ENCODE measurements around the gene VWA8.

VWA8 gene

DNA sequence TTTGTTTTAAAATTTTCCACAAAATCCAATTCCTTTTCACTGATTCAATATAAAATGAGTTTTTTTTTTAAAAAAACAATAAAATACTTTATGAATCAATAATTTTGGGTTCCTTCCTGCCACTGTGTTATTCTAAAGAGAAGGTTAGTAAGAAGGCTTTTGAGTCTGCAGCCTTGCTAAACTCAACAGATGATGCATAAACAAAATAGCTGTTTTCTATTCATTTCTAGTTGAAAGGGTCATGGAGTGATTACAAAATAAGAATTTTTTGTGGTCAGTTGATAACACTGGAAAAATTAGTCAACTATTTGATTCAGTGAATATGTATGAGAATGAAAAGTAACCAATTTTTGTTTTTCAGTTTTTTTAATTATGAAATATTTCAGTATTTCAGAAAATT is 169.9 kb downstream of the VWA8 start:
- Histone ChIP-seq H3K27me3 (ENCODE audit: control insufficient read depth in 2 of 2, insufficient read depth in 2 of 2, low read length in 2 of 2) (no peaks in the 10 kb centered on the region), H3K9me3 (ENCODE audit: control insufficient read depth in 2 of 2, low read length in 2 of 2) (no peaks in the 10 kb centered on the region), H3K36me3 (ENCODE audit: control insufficient read depth in 2 of 2, insufficient read depth in 2 of 2, low read length in 2 of 2) (no peaks in the 10 kb centered on the region), H3K4me1 (ENCODE audit: control insufficient read depth in 2 of 2, insufficient read depth in 2 of 2, low read length in 2 of 2) (no peaks in the 10 kb centered on the region), H3K9ac (ENCODE audit: low read depth in 1 of 2, low read length in 2 of 2) (no peak overlapping the region), H3K4me3 (ENCODE audit: low read length in 2 of 2) (no peak overlapping the region), H3K27ac (ENCODE audit: low read depth in 2 of 2, low read length in 2 of 2) (no peak overlapping the region)

GRCh38 chr13:41788552-41788951 is 172.4 kb downstream of the VWA8 start:
- Histone ChIP-seq H3K27me3 (ENCODE audit: control insufficient read depth in 2 of 2, insufficient read depth in 2 of 2, low read length in 2 of 2) (no peaks in the 10 kb centered on the region), H3K9me3 (ENCODE audit: control insufficient read depth in 2 of 2, low read length in 2 of 2) (no peaks in the 10 kb centered on the region), H3K4me1 (ENCODE audit: control insufficient read depth in 2 of 2, insufficient read depth in 2 of 2, low read length in 2 of 2) (no peaks in the 10 kb centered on the region), H3K9ac (ENCODE audit: low read depth in 1 of 2, low read length in 2 of 2) (no peak overlapping the region), H3K27ac (ENCODE audit: low read depth in 2 of 2, low read length in 2 of 2) (no peak overlapping the region), H3K36me3 (ENCODE audit: control insufficient read depth in 2 of 2, insufficient read depth in 2 of 2, low read length in 2 of 2) (no peaks in the 10 kb centered on the region), H3K4me3 (ENCODE audit: low read length in 2 of 2) (no peak overlapping the region)

- H3K4me3 ChIP-seq (ENCODE audit: low read length in 2 of 2) = no peak overlapping the region
- H3K27me3 ChIP-seq (ENCODE audit: control insufficient read depth in 2 of 2, insufficient read depth in 2 of 2, low read length in 2 of 2) = no peaks in the 10 kb centered on the region
- H3K9me3 ChIP-seq (ENCODE audit: control insufficient read depth in 2 of 2, low read length in 2 of 2) = no peaks in the 10 kb centered on the region
- H3K9ac ChIP-seq (ENCODE audit: low read depth in 1 of 2, low read length in 2 of 2) = no peak overlapping the region
- no peak overlapping the region for H3K27ac ChIP-seq (ENCODE audit: low read depth in 2 of 2, low read length in 2 of 2)
- no peaks in the 10 kb centered on the region for H3K4me1 ChIP-seq (ENCODE audit: control insufficient read depth in 2 of 2, insufficient read depth in 2 of 2, low read length in 2 of 2)
- H3K36me3 ChIP-seq (ENCODE audit: control insufficient read depth in 2 of 2, insufficient read depth in 2 of 2, low read length in 2 of 2) = no peaks in the 10 kb centered on the region
Measured at GRCh38 chr13:41785402-41786172, 175.3 kb downstream of the VWA8 start.

DNA sequence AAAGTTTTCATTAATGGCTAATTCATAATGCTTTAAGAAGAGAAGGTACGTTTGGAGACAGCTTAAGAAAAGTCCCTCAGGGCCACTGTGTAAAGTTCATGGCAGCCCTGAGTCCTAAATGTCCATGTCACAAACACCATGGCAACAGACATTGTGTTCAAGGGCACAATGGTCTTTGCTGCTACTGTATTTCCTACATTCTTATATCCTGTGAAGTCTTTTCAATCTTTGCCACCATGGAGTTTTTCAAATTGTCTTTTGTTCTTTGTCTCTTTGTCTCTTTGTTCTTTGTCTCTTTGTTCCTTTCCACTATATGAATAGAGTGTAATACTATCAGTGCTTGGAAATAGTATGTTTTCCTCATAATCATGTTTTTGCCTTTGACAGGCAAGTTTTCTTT is 178.8 kb downstream of the VWA8 start:
- Histone ChIP-seq H3K27ac (ENCODE audit: low read depth in 2 of 2, low read length in 2 of 2) (no peak overlapping the region), H3K9ac (ENCODE audit: low read depth in 1 of 2, low read length in 2 of 2) (no peak overlapping the region), H3K36me3 (ENCODE audit: control insufficient read depth in 2 of 2, insufficient read depth in 2 of 2, low read length in 2 of 2) (peaks cover 2 to 3% of the 10 kb centered on the region in 2 donors), H3K9me3 (ENCODE audit: control insufficient read depth in 2 of 2, low read length in 2 of 2) (no peaks in the 10 kb centered on the region), H3K4me1 (ENCODE audit: control insufficient read depth in 2 of 2, insufficient read depth in 2 of 2, low read length in 2 of 2) (no peaks in the 10 kb centered on the region), H3K27me3 (ENCODE audit: control insufficient read depth in 2 of 2, insufficient read depth in 2 of 2, low read length in 2 of 2) (no peaks in the 10 kb centered on the region), H3K4me3 (ENCODE audit: low read length in 2 of 2) (no peak overlapping the region)

DNA sequence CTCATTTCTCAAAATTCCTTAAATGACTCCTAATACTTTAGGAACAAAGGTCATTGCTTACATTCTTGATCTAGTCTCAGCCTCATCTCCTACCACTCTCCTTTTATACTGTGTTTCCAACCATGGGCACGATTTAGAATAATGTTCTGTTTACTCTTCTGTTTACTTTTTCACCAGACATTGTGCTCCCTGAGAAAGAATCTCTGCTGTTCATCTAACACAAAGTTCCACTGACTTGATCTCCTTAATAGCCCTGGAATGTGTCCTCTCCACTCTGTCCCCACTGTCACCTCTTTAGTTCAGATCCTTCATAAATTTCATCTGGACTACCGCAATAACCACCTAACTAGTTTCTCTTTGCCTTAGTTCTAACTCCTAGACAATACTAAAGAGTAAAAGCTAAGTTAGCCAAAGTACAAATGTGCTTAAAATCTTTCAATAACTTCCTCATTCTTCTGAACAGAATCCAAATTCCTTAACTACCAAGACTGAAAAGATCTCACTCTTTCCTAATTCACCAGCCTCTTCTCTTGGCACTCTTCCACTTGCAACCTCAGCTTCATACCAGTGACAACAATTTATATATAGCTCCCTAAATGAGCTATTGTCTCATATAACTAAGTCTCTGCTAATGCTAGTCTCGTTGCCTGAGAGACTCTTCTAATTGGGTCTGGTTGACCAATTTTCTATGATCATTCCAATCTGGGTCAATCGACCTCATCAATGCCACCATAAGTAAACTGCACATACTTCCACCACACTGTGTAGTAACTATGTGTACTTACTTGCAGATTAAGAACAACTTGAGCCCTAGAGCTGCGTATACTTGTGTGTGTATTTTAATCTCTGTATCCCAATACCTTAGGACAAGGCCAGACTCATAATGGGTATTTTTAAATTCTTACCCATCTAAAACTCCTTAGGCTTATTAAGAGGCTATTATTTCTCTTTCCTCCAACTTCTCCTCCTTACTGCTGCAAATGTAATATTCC is 179.9 kb downstream of the VWA8 start:
- H3K9me3 ChIP-seq (ENCODE audit: control insufficient read depth in 2 of 2, low read length in 2 of 2) = no peaks in the 10 kb centered on the region
- H3K4me1 ChIP-seq (ENCODE audit: control insufficient read depth in 2 of 2, insufficient read depth in 2 of 2, low read length in 2 of 2) = no peaks in the 10 kb centered on the region
- H3K9ac ChIP-seq (ENCODE audit: low read depth in 1 of 2, low read length in 2 of 2) = no peak overlapping the region
- no peak overlapping the region for H3K4me3 ChIP-seq (ENCODE audit: low read length in 2 of 2)
- no peaks in the 10 kb centered on the region for H3K27me3 ChIP-seq (ENCODE audit: control insufficient read depth in 2 of 2, insufficient read depth in 2 of 2, low read length in 2 of 2)
- peaks cover 5 to 7% of the 10 kb centered on the region in 2 donors for H3K36me3 ChIP-seq (ENCODE audit: control insufficient read depth in 2 of 2, insufficient read depth in 2 of 2, low read length in 2 of 2)
- H3K27ac ChIP-seq (ENCODE audit: low read depth in 2 of 2, low read length in 2 of 2) = no peak overlapping the region

DNA sequence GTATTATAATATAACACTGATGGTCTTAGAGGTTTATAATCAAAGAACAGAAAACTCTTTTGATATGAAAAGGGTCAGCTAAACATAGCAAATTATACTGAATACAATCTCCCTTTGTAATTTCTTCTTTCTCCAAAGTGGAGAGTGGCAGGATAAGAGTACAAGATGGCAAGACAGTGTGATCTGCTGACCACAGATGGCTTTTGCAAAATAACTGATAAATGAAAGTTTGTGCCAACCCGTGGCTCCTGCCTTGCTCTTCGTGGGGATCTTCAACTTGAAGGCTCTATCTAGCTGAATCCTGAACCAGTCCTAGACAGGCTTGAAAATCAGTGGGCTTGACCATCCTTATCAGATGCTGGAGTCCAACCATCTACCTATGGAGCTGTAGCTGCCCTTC is 185.7 kb downstream of the VWA8 start:
- Histone ChIP-seq H3K4me1 (ENCODE audit: control insufficient read depth in 2 of 2, insufficient read depth in 2 of 2, low read length in 2 of 2) (no peaks in the 10 kb centered on the region), H3K27ac (ENCODE audit: low read depth in 2 of 2, low read length in 2 of 2) (no peak overlapping the region), H3K9me3 (ENCODE audit: control insufficient read depth in 2 of 2, low read length in 2 of 2) (no peaks in the 10 kb centered on the region), H3K4me3 (ENCODE audit: low read length in 2 of 2) (no peak overlapping the region), H3K36me3 (ENCODE audit: control insufficient read depth in 2 of 2, insufficient read depth in 2 of 2, low read length in 2 of 2) (peaks cover 11 to 21% of the 10 kb centered on the region in 2 donors), H3K9ac (ENCODE audit: low read depth in 1 of 2, low read length in 2 of 2) (no peak overlapping the region), H3K27me3 (ENCODE audit: control insufficient read depth in 2 of 2, insufficient read depth in 2 of 2, low read length in 2 of 2) (no peaks in the 10 kb centered on the region)

- no peaks in the 10 kb centered on the region for H3K9me3 ChIP-seq (ENCODE audit: control insufficient read depth in 2 of 2, low read length in 2 of 2)
- H3K27me3 ChIP-seq (ENCODE audit: control insufficient read depth in 2 of 2, insufficient read depth in 2 of 2, low read length in 2 of 2) = no peaks in the 10 kb centered on the region
- H3K27ac ChIP-seq (ENCODE audit: low read depth in 2 of 2, low read length in 2 of 2) = no peak overlapping the region
- H3K36me3 ChIP-seq (ENCODE audit: control insufficient read depth in 2 of 2, insufficient read depth in 2 of 2, low read length in 2 of 2) = peaks cover 11 to 21% of the 10 kb centered on the region in 2 donors
- H3K9ac ChIP-seq (ENCODE audit: low read depth in 1 of 2, low read length in 2 of 2) = no peak overlapping the region
- no peak overlapping the region for H3K4me3 ChIP-seq (ENCODE audit: low read length in 2 of 2)
- no peaks in the 10 kb centered on the region for H3K4me1 ChIP-seq (ENCODE audit: control insufficient read depth in 2 of 2, insufficient read depth in 2 of 2, low read length in 2 of 2)
Measured at GRCh38 chr13:41774605-41775218, 186.2 kb downstream of the VWA8 start.

- no peaks in the 10 kb centered on the region for H3K9me3 ChIP-seq (ENCODE audit: control insufficient read depth in 2 of 2, low read length in 2 of 2)
- no peaks in the 10 kb centered on the region for H3K4me1 ChIP-seq (ENCODE audit: control insufficient read depth in 2 of 2, insufficient read depth in 2 of 2, low read length in 2 of 2)
- no peak overlapping the region for H3K27ac ChIP-seq (ENCODE audit: low read depth in 2 of 2, low read length in 2 of 2)
- no peaks in the 10 kb centered on the region for H3K27me3 ChIP-seq (ENCODE audit: control insufficient read depth in 2 of 2, insufficient read depth in 2 of 2, low read length in 2 of 2)
- H3K4me3 ChIP-seq (ENCODE audit: low read length in 2 of 2) = no peak overlapping the region
- no peak overlapping the region for H3K9ac ChIP-seq (ENCODE audit: low read depth in 1 of 2, low read length in 2 of 2)
- no peaks in the 10 kb centered on the region for H3K36me3 ChIP-seq (ENCODE audit: control insufficient read depth in 2 of 2, insufficient read depth in 2 of 2, low read length in 2 of 2)
Measured at GRCh38 chr13:41767801-41768200, 193.1 kb downstream of the VWA8 start.

- no peak overlapping the region for H3K27ac ChIP-seq (ENCODE audit: low read depth in 2 of 2, low read length in 2 of 2)
- H3K9me3 ChIP-seq (ENCODE audit: control insufficient read depth in 2 of 2, low read length in 2 of 2) = no peaks in the 10 kb centered on the region
- no peak overlapping the region for H3K9ac ChIP-seq (ENCODE audit: low read depth in 1 of 2, low read length in 2 of 2)
- no peak overlapping the region for H3K4me3 ChIP-seq (ENCODE audit: low read length in 2 of 2)
- no peaks in the 10 kb centered on the region for H3K36me3 ChIP-seq (ENCODE audit: control insufficient read depth in 2 of 2, insufficient read depth in 2 of 2, low read length in 2 of 2)
- H3K27me3 ChIP-seq (ENCODE audit: control insufficient read depth in 2 of 2, insufficient read depth in 2 of 2, low read length in 2 of 2) = no peaks in the 10 kb centered on the region
- H3K4me1 ChIP-seq (ENCODE audit: control insufficient read depth in 2 of 2, insufficient read depth in 2 of 2, low read length in 2 of 2) = no peaks in the 10 kb centered on the region
Measured at GRCh38 chr13:41766439-41766838, 194.5 kb downstream of the VWA8 start.

- Histone ChIP-seq H3K4me3 (ENCODE audit: low read length in 2 of 2) (no peak overlapping the region), H3K9me3 (ENCODE audit: control insufficient read depth in 2 of 2, low read length in 2 of 2) (no peaks in the 10 kb centered on the region), H3K27ac (ENCODE audit: low read depth in 2 of 2, low read length in 2 of 2) (no peak overlapping the region), H3K9ac (ENCODE audit: low read depth in 1 of 2, low read length in 2 of 2) (no peak overlapping the region), H3K4me1 (ENCODE audit: control insufficient read depth in 2 of 2, insufficient read depth in 2 of 2, low read length in 2 of 2) (no peaks in the 10 kb centered on the region), H3K36me3 (ENCODE audit: control insufficient read depth in 2 of 2, insufficient read depth in 2 of 2, low read length in 2 of 2) (no peaks in the 10 kb centered on the region), H3K27me3 (ENCODE audit: control insufficient read depth in 2 of 2, insufficient read depth in 2 of 2, low read length in 2 of 2) (no peaks in the 10 kb centered on the region)
Measured at GRCh38 chr13:41765813-41766212, 195.1 kb downstream of the VWA8 start.
